ENCODE results near the gene PPP3R1.

DNA sequence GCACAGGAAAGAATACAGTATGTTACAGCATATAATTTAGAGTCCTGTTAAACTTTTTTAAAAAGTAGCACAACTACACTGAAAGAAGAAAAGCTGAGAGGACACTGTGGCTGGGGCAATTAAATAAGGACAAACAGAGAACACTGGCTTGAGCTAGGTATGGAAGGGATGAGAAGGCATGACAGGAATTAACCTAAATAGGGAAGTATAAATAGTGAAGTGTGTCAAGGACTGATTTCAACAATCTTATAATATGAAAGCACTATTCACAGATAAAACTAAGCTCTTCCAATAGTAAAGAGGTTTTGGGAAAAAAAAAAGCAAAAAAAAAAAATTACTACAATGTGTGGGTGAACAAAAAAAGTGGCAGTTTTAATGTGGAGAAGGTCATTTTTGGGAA is 45.5 kb downstream of the PPP3R1 start:
- TF ChIP-seq ZNF654 (tag by site-specific recombination; IDR thresholded peaks at IDR 0.05; ENCODE audit: low read depth) (no peak), ZNF76 (tag by site-specific recombination; IDR thresholded peaks at IDR 0.05; ENCODE audit: borderline replicate concordance, low read depth) (no peak), ZNF37A (tag by site-specific recombination; IDR thresholded peaks at IDR 0.05) (no peak), ZBTB1 (tag by site-specific recombination; IDR thresholded peaks at IDR 0.05) (no peak), ZNF302 (tag by site-specific recombination; IDR thresholded peaks at IDR 0.05; ENCODE audit: low read depth) (no peak), ZNF571 (tag by site-specific recombination; IDR thresholded peaks at IDR 0.05) (no peak), ZNF174 (tag by site-specific recombination; IDR thresholded peaks at IDR 0.05) (no peak), MYNN (tag by site-specific recombination; IDR thresholded peaks at IDR 0.05; ENCODE audit: borderline replicate concordance) (no peak), GFI1B (tag by site-specific recombination; IDR thresholded peaks at IDR 0.05) (no peak)
- TF ChIP-seq, protein P1, sequence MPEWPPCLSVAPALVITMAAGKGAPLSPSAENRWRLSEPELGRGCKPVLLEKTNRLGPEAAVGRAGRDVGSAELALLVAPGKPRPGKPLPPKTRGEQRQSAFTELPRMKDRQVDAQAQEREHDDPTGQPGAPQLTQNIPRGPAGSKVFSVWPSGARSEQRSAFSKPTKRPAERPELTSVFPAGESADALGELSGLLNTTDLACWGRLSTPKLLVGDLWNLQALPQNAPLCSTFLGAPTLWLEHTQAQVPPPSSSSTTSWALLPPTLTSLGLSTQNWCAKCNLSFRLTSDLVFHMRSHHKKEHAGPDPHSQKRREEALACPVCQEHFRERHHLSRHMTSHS (tag by site-specific recombination; IDR thresholded peaks at IDR 0.05) = no peak
- TF ChIP-seq, protein P2, sequence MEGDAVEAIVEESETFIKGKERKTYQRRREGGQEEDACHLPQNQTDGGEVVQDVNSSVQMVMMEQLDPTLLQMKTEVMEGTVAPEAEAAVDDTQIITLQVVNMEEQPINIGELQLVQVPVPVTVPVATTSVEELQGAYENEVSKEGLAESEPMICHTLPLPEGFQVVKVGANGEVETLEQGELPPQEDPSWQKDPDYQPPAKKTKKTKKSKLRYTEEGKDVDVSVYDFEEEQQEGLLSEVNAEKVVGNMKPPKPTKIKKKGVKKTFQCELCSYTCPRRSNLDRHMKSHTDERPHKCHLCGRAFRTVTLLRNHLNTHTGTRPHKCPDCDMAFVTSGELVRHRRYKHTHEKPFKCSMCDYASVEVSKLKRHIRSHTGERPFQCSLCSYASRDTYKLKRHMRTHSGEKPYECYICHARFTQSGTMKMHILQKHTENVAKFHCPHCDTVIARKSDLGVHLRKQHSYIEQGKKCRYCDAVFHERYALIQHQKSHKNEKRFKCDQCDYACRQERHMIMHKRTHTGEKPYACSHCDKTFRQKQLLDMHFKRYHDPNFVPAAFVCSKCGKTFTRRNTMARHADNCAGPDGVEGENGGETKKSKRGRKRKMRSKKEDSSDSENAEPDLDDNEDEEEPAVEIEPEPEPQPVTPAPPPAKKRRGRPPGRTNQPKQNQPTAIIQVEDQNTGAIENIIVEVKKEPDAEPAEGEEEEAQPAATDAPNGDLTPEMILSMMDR (tag by site-specific recombination; IDR thresholded peaks at IDR 0.05) = no peak
- TF ChIP-seq, protein P3, sequence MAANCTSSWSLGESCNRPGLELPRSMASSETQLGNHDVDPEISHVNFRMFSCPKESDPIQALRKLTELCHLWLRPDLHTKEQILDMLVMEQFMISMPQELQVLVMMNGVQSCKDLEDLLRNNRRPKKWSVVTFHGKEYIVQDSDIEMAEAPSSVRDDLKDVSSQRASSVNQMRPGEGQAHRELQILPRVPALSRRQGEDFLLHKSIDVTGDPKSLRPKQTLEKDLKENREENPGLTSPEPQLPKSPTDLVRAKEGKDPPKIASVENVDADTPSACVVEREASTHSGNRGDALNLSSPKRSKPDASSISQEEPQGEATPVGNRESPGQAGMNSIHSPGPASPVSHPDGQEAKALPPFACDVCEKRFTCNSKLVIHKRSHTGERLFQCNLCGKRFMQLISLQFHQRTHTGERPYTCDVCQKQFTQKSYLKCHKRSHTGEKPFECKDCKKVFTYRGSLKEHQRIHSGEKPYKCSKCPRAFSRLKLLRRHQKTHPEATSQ (tag by site-specific recombination; IDR thresholded peaks at IDR 0.05) = no peak
- TF ChIP-seq, protein P4, sequence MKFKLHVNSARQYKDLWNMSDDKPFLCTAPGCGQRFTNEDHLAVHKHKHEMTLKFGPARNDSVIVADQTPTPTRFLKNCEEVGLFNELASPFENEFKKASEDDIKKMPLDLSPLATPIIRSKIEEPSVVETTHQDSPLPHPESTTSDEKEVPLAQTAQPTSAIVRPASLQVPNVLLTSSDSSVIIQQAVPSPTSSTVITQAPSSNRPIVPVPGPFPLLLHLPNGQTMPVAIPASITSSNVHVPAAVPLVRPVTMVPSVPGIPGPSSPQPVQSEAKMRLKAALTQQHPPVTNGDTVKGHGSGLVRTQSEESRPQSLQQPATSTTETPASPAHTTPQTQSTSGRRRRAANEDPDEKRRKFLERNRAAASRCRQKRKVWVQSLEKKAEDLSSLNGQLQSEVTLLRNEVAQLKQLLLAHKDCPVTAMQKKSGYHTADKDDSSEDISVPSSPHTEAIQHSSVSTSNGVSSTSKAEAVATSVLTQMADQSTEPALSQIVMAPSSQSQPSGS (tag by site-specific recombination; IDR thresholded peaks at IDR 0.05; ENCODE audit: low read depth) = no peak
- TF ChIP-seq, protein P5, sequence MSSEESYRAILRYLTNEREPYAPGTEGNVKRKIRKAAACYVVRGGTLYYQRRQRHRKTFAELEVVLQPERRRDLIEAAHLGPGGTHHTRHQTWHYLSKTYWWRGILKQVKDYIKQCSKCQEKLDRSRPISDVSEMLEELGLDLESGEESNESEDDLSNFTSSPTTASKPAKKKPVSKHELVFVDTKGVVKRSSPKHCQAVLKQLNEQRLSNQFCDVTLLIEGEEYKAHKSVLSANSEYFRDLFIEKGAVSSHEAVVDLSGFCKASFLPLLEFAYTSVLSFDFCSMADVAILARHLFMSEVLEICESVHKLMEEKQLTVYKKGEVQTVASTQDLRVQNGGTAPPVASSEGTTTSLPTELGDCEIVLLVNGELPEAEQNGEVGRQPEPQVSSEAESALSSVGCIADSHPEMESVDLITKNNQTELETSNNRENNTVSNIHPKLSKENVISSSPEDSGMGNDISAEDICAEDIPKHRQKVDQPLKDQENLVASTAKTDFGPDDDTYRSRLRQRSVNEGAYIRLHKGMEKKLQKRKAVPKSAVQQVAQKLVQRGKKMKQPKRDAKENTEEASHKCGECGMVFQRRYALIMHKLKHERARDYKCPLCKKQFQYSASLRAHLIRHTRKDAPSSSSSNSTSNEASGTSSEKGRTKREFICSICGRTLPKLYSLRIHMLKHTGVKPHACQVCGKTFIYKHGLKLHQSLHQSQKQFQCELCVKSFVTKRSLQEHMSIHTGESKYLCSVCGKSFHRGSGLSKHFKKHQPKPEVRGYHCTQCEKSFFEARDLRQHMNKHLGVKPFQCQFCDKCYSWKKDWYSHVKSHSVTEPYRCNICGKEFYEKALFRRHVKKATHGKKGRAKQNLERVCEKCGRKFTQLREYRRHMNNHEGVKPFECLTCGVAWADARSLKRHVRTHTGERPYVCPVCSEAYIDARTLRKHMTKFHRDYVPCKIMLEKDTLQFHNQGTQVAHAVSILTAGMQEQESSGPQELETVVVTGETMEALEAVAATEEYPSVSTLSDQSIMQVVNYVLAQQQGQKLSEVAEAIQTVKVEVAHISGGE (tag by site-specific recombination; conservative IDR thresholded peaks at IDR 0.05; ENCODE audit: low read depth) = no peak
